ENCODE results near the gene RPTOR. TPM values are rescaled to one million over a fixed set of nuclear protein-coding genes. Genes with fewer than 3 reads are reported as not detected.

Gene RPTOR
- polyA plus RNA-seq, 4 donors, result 3.2 to 16.5 (median 10.1) TPM

DNA sequence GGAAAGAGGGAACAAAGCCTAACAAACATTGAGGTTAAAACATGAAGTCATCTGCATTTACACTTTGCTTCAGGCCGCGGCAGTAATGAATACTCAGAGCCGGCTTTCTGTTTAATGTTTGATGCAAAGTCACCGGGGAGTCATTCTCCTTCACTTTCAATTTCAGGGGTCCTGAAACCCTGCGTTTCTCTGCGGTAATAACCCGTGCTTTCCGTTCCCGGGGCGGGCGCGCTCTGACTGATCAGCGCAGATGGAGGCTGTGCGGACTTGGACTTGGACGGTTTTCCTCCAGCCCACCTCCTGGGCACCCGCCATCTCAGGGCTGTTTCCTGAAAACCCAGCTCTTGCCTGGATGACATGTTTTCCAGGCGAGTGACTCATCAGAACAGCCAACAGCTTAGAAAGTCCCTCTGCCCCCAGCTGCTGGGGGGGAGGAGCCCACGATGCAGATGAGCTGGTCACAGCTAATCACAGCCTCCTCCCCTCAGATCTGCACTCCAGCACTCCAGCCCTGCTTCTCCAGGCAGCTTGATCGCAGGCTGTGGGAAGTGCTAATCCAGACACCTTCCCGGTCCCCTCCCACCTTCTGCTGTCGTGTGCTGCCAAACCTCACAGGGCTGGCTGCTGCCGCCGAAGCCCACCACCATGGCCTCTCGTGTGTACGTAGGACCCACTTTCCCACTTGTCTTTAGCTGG lies 288.4 kb downstream of the RPTOR start:
- H3K9me3 ChIP-seq (ENCODE audit: control insufficient read depth in 2 of 2, insufficient read depth in 1 of 2, low read depth in 1 of 2, low read length in 1 of 2), result peaks cover 0 to 4% of the 10 kb centered on the region in 2 donors
- peak overlapping the region; percentile 71 to 93 (median 92) for H3K27ac ChIP-seq (ENCODE audit: low read depth in 1 of 3, low read length in 2 of 3)
- FAIRE-seq (no peak), DNase-seq (peak; percentile 93 to 97)
- H3K36me3 ChIP-seq (ENCODE audit: control insufficient read depth in 3 of 3, insufficient read depth in 2 of 3, low read depth in 1 of 3, low read length in 3 of 3), result peaks cover 0 to 38% (median 0%) of the 10 kb centered on the region in 3 donors
- H3K4me1 ChIP-seq (ENCODE audit: control insufficient read depth in 3 of 3, insufficient read depth in 2 of 3, low read depth in 1 of 3, low read length in 2 of 3), result peaks cover 0 to 29% (median 3%) of the 10 kb centered on the region in 3 donors
- H3K27me3 ChIP-seq (ENCODE audit: control insufficient read depth in 3 of 3, insufficient read depth in 3 of 3, low read length in 3 of 3), result no peaks in the 10 kb centered on the region
- WGBS, 3 donors, result 1 to 13% (median 3%) methylated on average over 25 of the region's 25 CpGs
- peak overlapping the region; percentile 28 to 56 (median 56) for H3K4me3 ChIP-seq (ENCODE audit: low read depth in 1 of 3, low read length in 3 of 3)

DNA sequence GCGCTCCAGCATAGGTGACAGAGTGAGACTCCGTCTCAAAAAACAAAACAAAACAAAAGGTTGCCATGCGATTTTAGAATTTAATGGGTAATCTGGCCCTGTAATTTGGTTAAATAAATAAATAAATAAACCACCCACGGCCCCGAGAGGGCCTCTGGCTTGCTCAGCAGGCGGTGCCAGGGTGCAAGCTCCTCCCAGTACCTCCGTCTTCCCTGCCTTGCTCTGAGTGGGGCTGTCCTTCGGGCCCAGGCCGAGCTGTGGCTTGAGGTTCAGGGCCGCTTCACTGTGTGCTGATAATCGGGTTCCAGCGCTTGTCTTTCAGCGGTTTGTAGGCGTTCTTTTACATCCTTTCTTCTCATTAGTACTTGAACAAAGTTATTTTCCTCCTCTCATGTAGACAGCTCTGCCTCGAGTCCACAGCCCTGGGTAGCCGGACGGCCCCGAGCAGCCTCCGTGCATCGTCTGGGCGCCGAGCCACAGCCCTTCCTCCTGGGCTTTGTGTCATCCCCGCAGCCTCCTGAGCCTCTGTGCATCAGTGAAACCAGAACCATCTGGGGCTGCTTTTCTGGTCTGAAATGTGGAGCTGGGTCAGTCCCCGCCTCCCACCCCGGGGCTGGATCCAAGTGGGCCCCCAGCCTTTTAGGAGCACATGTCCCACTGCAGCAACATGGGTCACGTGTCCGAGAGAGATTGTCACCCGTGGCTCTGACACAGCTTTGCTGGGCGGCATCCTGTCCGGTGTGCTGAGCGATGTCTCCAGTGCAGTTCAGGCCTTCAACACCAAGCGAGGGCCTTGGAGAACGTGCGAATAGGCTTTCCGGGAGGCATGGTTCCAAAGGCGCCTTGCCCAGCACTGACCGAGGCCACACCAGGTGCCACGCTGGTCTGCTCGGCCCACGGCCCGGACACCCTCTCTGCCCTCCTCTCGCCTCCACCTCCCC lies 289.6 kb downstream of the RPTOR start:
- Histone ChIP-seq H3K9me3 (ENCODE audit: control insufficient read depth in 2 of 2, insufficient read depth in 1 of 2, low read depth in 1 of 2, low read length in 1 of 2) (peaks cover 0 to 4% of the 10 kb centered on the region in 2 donors), H3K36me3 (ENCODE audit: control insufficient read depth in 3 of 3, insufficient read depth in 2 of 3, low read depth in 1 of 3, low read length in 3 of 3) (peaks cover 0 to 41% (median 2%) of the 10 kb centered on the region in 3 donors), H3K4me3 (ENCODE audit: low read depth in 1 of 3, low read length in 3 of 3) (no peak overlapping the region), H3K27me3 (ENCODE audit: control insufficient read depth in 3 of 3, insufficient read depth in 3 of 3, low read length in 3 of 3) (no peaks in the 10 kb centered on the region), H3K27ac (ENCODE audit: low read depth in 1 of 3, low read length in 2 of 3) (peak overlapping the region in 2 of 3 donors; percentile 13 to 18), H3K4me1 (ENCODE audit: control insufficient read depth in 3 of 3, insufficient read depth in 2 of 3, low read depth in 1 of 3, low read length in 2 of 3) (peaks cover 0 to 29% (median 3%) of the 10 kb centered on the region in 3 donors)
- DNase-seq (no peak), FAIRE-seq (no peak)
- whole genome bisulfite sequencing, 3 donors, result 79 to 90% (median 90%) methylated on average over 42 of the region's 42 CpGs

DNA sequence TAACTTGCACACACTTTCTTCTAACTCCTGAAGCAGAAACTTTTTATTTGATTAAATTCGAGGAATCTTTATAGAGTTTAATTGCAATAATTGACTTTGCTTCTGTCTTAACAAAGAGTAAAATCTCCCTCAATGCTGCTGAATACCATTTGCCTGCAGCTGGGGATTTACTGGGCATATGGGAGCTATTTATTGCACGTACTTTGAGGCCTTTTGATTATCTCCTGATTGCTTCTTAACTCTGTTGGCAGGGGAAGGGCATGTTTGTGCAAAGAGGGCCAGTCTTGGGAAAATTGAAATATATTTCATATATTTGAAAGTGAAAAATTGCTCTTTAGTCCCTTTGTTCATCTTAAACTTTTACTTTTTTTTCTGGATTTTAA lies 290.2 kb downstream of the RPTOR start:
- Histone ChIP-seq H3K4me1 (ENCODE audit: control insufficient read depth in 3 of 3, insufficient read depth in 2 of 3, low read depth in 1 of 3, low read length in 2 of 3) (peaks cover 0 to 29% (median 3%) of the 10 kb centered on the region in 3 donors), H3K36me3 (ENCODE audit: control insufficient read depth in 3 of 3, insufficient read depth in 2 of 3, low read depth in 1 of 3, low read length in 3 of 3) (peaks cover 2 to 43% (median 2%) of the 10 kb centered on the region in 3 donors), H3K27ac (ENCODE audit: low read depth in 1 of 3, low read length in 2 of 3) (peak overlapping the region in 1 of 3 donors; percentile 9), H3K27me3 (ENCODE audit: control insufficient read depth in 3 of 3, insufficient read depth in 3 of 3, low read length in 3 of 3) (no peaks in the 10 kb centered on the region), H3K9me3 (ENCODE audit: control insufficient read depth in 2 of 2, insufficient read depth in 1 of 2, low read depth in 1 of 2, low read length in 1 of 2) (peaks cover 0 to 4% of the 10 kb centered on the region in 2 donors), H3K4me3 (ENCODE audit: low read depth in 1 of 3, low read length in 3 of 3) (no peak overlapping the region)
- 33 to 66% (median 44%) methylated on average over 2 of the region's 2 CpGs for WGBS, 3 donors
- no peak for FAIRE-seq
- no peak for DNase-seq

DNA sequence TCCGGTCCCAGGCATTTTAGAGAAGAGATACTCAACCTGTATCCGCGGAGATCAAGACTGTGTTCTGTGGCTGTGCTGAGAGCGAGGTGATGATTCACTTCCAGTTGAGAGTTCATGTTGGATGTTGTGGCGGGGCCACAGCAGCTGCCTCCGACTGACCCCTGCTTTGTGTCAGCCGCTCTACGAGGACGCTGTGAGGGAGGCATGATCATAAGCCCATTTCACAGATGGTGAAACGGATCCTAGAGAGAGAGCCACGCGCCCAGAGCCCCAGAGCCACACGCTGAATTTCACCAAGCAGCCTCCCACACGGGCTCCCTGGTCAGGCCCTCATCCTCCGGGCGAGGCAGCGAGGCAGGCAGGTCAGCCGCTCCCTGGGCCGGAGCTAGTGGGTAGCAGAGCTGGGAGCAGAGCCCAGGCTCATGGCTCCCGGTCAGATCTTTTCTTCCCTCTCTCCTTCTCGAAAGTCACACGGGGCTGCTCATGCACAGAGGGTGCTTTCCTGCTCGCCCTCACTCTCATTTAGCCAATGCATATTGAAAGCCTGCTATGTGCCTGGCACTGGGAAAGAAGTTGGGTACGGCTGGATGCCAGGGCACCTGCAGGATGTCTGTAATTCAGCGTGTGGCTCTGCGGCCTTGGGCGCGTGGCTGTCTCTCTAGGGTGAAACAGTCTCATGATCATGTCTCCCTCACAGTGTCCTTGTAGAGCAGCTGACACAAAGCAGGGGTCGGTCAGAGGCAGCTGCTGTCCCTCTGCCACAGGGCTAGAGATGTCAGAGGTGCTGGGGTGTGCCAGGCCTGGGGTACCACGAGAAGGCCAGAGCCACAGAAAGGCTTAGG lies 291.4 kb downstream of the RPTOR start:
- DNase-seq (no peak), FAIRE-seq (no peak)
- H3K36me3 ChIP-seq (ENCODE audit: control insufficient read depth in 3 of 3, insufficient read depth in 2 of 3, low read depth in 1 of 3, low read length in 3 of 3), result peaks cover 2 to 40% (median 3%) of the 10 kb centered on the region in 3 donors
- H3K4me3 ChIP-seq (ENCODE audit: low read depth in 1 of 3, low read length in 3 of 3), result no peak overlapping the region
- WGBS, 3 donors, result 95 to 98% (median 96%) methylated on average over 29 to 30 of the region's 30 CpGs
- peaks cover 0 to 29% (median 3%) of the 10 kb centered on the region in 3 donors for H3K4me1 ChIP-seq (ENCODE audit: control insufficient read depth in 3 of 3, insufficient read depth in 2 of 3, low read depth in 1 of 3, low read length in 2 of 3)
- H3K27me3 ChIP-seq (ENCODE audit: control insufficient read depth in 3 of 3, insufficient read depth in 3 of 3, low read length in 3 of 3), result no peaks in the 10 kb centered on the region
- H3K9me3 ChIP-seq (ENCODE audit: control insufficient read depth in 2 of 2, insufficient read depth in 1 of 2, low read depth in 1 of 2, low read length in 1 of 2), result peaks cover 0 to 4% of the 10 kb centered on the region in 2 donors
- H3K27ac ChIP-seq (ENCODE audit: low read depth in 1 of 3, low read length in 2 of 3), result no peak overlapping the region

DNA sequence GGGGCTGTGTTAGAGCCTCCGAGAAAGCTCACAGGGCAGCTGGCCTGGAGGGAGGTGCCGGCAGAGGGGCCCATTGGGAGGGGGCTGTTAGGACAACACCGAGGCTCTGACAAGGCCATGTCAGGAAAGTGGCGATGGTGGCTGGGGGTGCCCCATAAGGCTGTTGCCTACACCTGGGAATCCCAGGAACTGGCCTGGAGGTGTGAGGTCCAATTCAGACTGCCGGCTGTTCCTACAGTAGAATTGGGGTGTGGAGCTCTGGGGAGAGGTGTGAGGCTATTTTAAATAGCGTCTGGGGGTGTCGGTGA lies 292.0 kb downstream of the RPTOR start:
- DNase-seq, result no peak
- no peak for FAIRE-seq

DNA sequence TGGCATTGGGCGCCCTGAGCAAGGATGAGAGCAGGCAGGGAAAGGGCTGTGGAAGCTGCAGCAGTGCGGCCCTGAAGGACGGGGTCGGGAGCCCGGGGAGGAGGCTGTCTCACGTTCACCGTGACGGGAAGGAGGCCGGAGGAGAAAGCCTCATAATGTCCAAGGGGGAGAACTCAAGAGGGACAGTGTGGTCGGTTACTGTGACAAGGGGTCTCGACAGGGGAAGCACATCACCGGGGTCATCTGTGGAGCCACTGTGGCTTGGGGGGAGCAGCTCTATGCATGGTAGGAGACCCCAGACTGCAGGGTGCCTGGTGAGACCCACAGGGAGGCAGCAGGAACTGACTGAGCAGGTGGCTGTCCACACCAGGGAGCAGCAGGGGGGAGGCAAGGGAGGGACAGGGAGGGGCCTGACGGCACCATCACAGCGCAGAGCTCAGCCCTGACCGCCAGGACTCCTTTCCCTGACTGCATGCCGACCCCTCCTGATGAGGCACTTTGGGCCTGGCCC lies 292.4 kb downstream of the RPTOR start:
- no peak overlapping the region for H3K27ac ChIP-seq (ENCODE audit: low read depth in 1 of 3, low read length in 2 of 3)
- H3K4me1 ChIP-seq (ENCODE audit: control insufficient read depth in 3 of 3, insufficient read depth in 2 of 3, low read depth in 1 of 3, low read length in 2 of 3), result peaks cover 0 to 28% (median 3%) of the 10 kb centered on the region in 3 donors
- FAIRE-seq (no peak), DNase-seq (no peak)
- H3K36me3 ChIP-seq (ENCODE audit: control insufficient read depth in 3 of 3, insufficient read depth in 2 of 3, low read depth in 1 of 3, low read length in 3 of 3), result peaks cover 2 to 44% (median 3%) of the 10 kb centered on the region in 3 donors
- 96 to 98% (median 97%) methylated on average over 16 of the region's 16 CpGs for WGBS, 3 donors
- H3K9me3 ChIP-seq (ENCODE audit: control insufficient read depth in 2 of 2, insufficient read depth in 1 of 2, low read depth in 1 of 2, low read length in 1 of 2), result no peaks in the 10 kb centered on the region
- no peaks in the 10 kb centered on the region for H3K27me3 ChIP-seq (ENCODE audit: control insufficient read depth in 3 of 3, insufficient read depth in 3 of 3, low read length in 3 of 3)
- H3K4me3 ChIP-seq (ENCODE audit: low read depth in 1 of 3, low read length in 3 of 3), result no peak overlapping the region

More for the DNA sequence above, 292.0 kb downstream of the RPTOR start:
- Histone ChIP-seq H3K4me1 (ENCODE audit: control insufficient read depth in 3 of 3, insufficient read depth in 2 of 3, low read depth in 1 of 3, low read length in 2 of 3) (peaks cover 0 to 29% (median 3%) of the 10 kb centered on the region in 3 donors), H3K27ac (ENCODE audit: low read depth in 1 of 3, low read length in 2 of 3) (no peak overlapping the region), H3K27me3 (ENCODE audit: control insufficient read depth in 3 of 3, insufficient read depth in 3 of 3, low read length in 3 of 3) (no peaks in the 10 kb centered on the region), H3K9me3 (ENCODE audit: control insufficient read depth in 2 of 2, insufficient read depth in 1 of 2, low read depth in 1 of 2, low read length in 1 of 2) (no peaks in the 10 kb centered on the region), H3K4me3 (ENCODE audit: low read depth in 1 of 3, low read length in 3 of 3) (no peak overlapping the region), H3K36me3 (ENCODE audit: control insufficient read depth in 3 of 3, insufficient read depth in 2 of 3, low read depth in 1 of 3, low read length in 3 of 3) (peaks cover 2 to 41% (median 3%) of the 10 kb centered on the region in 3 donors)
- WGBS, 3 donors, result 96 to 98% (median 98%) methylated on average over 7 of the region's 7 CpGs

DNA sequence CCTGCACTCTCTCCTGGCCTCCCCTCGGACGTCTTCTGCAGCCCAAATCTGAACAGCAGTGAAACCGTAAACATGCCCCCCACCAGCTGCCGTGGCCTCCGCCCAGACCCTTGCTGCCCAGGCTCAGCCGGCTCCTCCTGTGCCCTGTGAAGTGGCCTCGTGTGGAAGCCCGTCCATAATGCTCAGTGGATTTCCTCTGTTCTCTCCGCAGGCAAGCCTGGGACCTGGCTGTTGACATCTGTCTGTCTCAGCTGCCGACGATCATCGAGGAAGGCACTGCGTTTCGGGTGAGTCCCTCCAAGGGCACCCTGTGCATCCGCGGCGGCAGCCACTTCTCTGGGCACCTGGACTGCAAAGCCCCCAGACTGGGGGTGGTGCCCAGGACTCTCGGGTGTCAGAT lies 293.1 kb downstream of the RPTOR start:
- Histone ChIP-seq H3K4me3 (ENCODE audit: low read depth in 1 of 3, low read length in 3 of 3) (no peak overlapping the region), H3K27me3 (ENCODE audit: control insufficient read depth in 3 of 3, insufficient read depth in 3 of 3, low read length in 3 of 3) (no peaks in the 10 kb centered on the region), H3K4me1 (ENCODE audit: control insufficient read depth in 3 of 3, insufficient read depth in 2 of 3, low read depth in 1 of 3, low read length in 2 of 3) (peaks cover 0 to 21% (median 0%) of the 10 kb centered on the region in 3 donors), H3K27ac (ENCODE audit: low read depth in 1 of 3, low read length in 2 of 3) (no peak overlapping the region), H3K36me3 (ENCODE audit: control insufficient read depth in 3 of 3, insufficient read depth in 2 of 3, low read depth in 1 of 3, low read length in 3 of 3) (peaks cover 2 to 46% (median 3%) of the 10 kb centered on the region in 3 donors), H3K9me3 (ENCODE audit: control insufficient read depth in 2 of 2, insufficient read depth in 1 of 2, low read depth in 1 of 2, low read length in 1 of 2) (no peaks in the 10 kb centered on the region)
- no peak for FAIRE-seq
- DNase-seq, result no peak
- WGBS, 3 donors, result 94 to 95% (median 94%) methylated on average over 18 of the region's 18 CpGs

All from small intestine (tissue), 7 donors.